ENCODE results near the gene SORL1. TPM values are rescaled to one million over a fixed set of nuclear protein-coding genes. Genes with fewer than 3 reads are reported as not detected.

The SORL1 gene
- total RNA-seq, 1 donor from 2014 or later, result 10.5 TPM

GRCh38 chr11:121681550-121682268 is 229.6 kb downstream of the SORL1 start:
- H3K27ac ChIP-seq, result no peak overlapping the region
- H3K4me3 ChIP-seq, result no peak overlapping the region
- TF ChIP-seq CTCF (IDR thresholded peaks at IDR 0.05), result no peak
- peaks cover 0 to 7% of the 10 kb centered on the region in 2 donors for H3K4me1 ChIP-seq
- intact Hi-C loops (cut with DNase I), result no loop called here
- DNase-seq (ENCODE audit: low spot score in 2 of 2), result no peak
- no peaks in the 10 kb centered on the region for H3K27me3 ChIP-seq
- H3K36me3 ChIP-seq, result no peaks in the 10 kb centered on the region
- H3K9me3 ChIP-seq, result no peaks in the 10 kb centered on the region

Other genes with a start within 250 kb of the SORL1 start
- gene SC5D, start 159.5 kb upstream of the SORL1 start, total RNA-seq, result 18.8 TPM

All from ascending aorta (tissue), 2 donors.